ENCODE results near the gene MPDU1. TPM values are rescaled to one million over a fixed set of nuclear protein-coding genes. Genes with fewer than 3 reads are reported as not detected.
"Not testable (repeated sequence)": the region's sequence is repeated elsewhere in the genome, so short reads cannot be mapped to it uniquely, and the experiment has no call there.

The MPDU1 gene
- polyA plus RNA-seq, 1 donor, result 105 TPM

DNA sequence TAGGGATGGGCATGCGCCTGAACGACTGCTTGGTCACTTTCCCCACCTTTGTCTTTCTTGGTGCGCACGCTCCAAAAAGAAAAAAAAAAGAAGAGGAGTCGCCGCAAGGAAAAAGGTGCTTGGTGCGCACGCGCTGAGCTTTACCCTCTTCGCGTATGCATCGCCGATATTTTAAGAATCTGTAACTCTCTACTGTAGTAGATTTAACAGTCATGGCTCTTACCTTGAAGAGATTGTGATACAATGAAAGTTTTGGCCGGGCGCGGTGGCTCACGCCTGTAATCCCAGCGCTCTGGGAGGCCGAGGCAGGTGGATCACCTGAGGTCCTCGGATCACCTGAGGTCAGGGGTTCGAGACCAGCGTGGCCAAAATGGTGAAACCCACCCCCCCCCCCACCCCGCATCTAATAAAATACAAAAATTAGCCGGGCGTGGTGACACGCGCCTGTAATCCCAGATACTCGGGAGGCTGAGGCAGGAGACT lies 31.7 kb downstream of the MPDU1 start:
- Histone ChIP-seq H3K36me3 (ENCODE audit: control insufficient read depth, insufficient read depth, low read length) (peaks cover 7% of the 10 kb centered on the region), H3K9me3 (ENCODE audit: control insufficient read depth, low read depth, low read length) (no peaks in the 10 kb centered on the region), H3K4me3 (ENCODE audit: low read length) (peak overlapping the region; percentile 32), H3K4me1 (ENCODE audit: control insufficient read depth, insufficient read depth, low read length) (peaks cover 15% of the 10 kb centered on the region), H3K27me3 (ENCODE audit: control insufficient read depth, insufficient read depth, low read length) (no peaks in the 10 kb centered on the region), H3K27ac (ENCODE audit: low read length) (peak overlapping the region; percentile 85)
- WGBS (ENCODE audit: insufficient coverage, low lambda C conversion rate), result no CpG with 5 or more reads among the region's 28 CpGs
- DNase-seq, result no peak

DNA sequence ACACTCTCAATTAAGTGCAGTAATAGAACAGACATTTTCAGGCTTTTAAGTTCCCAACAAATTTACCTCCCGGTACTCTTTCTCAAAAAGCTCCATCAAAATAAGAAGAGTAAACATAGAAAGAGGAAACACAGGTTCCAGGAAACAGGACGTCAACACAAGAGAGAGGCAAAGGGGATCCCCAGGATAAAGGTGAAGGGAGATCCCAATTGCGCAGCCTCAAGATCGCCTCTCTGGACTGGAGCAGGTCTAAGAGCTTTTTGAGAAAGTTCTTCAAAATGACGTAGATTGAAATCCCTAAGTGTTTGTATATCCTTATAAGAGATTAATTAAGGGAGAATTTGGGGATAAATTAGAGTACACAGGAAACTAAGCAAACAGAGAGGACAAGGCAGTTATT lies 35.0 kb downstream of the MPDU1 start:
- no peaks in the 10 kb centered on the region for H3K36me3 ChIP-seq (ENCODE audit: control insufficient read depth, insufficient read depth, low read length)
- H3K4me1 ChIP-seq (ENCODE audit: control insufficient read depth, insufficient read depth, low read length), result peaks cover 3% of the 10 kb centered on the region
- no peak for DNase-seq
- no peaks in the 10 kb centered on the region for H3K9me3 ChIP-seq (ENCODE audit: control insufficient read depth, low read depth, low read length)
- no peaks in the 10 kb centered on the region for H3K27me3 ChIP-seq (ENCODE audit: control insufficient read depth, insufficient read depth, low read length)
- H3K27ac ChIP-seq (ENCODE audit: low read length), result no peak overlapping the region
- no peak overlapping the region for H3K4me3 ChIP-seq (ENCODE audit: low read length)
- WGBS (ENCODE audit: insufficient coverage, low lambda C conversion rate), result 100% methylated on average over 3 of the region's 5 CpGs

DNA sequence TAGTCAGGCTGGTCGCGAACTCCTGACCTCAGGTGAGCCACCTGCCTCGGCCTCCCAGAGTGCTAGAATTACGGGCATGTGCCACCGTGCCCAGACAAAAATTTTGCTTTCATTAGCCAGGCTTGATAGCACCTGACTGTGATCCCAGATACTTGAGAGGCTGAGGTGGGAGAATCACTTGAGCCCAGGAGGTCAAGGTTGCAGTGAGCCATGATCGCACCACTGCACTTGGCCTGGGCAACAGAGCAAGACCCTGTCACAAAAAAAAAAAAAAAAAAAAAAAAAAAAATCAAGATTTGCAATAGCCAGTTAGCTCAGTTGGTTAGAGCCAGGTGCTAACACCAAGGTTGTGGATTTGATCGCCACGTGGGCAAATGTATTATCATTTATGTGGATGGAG lies 37.2 kb downstream of the MPDU1 start:
- H3K9me3 ChIP-seq (ENCODE audit: control insufficient read depth, low read depth, low read length), result no peaks in the 10 kb centered on the region
- H3K36me3 ChIP-seq (ENCODE audit: control insufficient read depth, insufficient read depth, low read length), result no peaks in the 10 kb centered on the region
- H3K4me1 ChIP-seq (ENCODE audit: control insufficient read depth, insufficient read depth, low read length), result peaks cover 6% of the 10 kb centered on the region
- no CpG with 5 or more reads among the region's 8 CpGs for WGBS (ENCODE audit: insufficient coverage, low lambda C conversion rate)
- no peak overlapping the region for H3K4me3 ChIP-seq (ENCODE audit: low read length)
- H3K27me3 ChIP-seq (ENCODE audit: control insufficient read depth, insufficient read depth, low read length), result no peaks in the 10 kb centered on the region
- H3K27ac ChIP-seq (ENCODE audit: low read length), result no peak overlapping the region
- DNase-seq, result no peak

- no peak for DNase-seq
- Histone ChIP-seq H3K4me1 (ENCODE audit: control insufficient read depth, insufficient read depth, low read length) (peaks cover 20% of the 10 kb centered on the region), H3K9me3 (ENCODE audit: control insufficient read depth, low read depth, low read length) (no peaks in the 10 kb centered on the region), H3K4me3 (ENCODE audit: low read length) (no peak overlapping the region), H3K27ac (ENCODE audit: low read length) (no peak overlapping the region), H3K27me3 (ENCODE audit: control insufficient read depth, insufficient read depth, low read length) (no peaks in the 10 kb centered on the region), H3K36me3 (ENCODE audit: control insufficient read depth, insufficient read depth, low read length) (peaks cover 8% of the 10 kb centered on the region)
- WGBS (ENCODE audit: insufficient coverage, low lambda C conversion rate), result no CpG with 5 or more reads among the region's 5 CpGs
Measured at GRCh38 chr17:7623661-7624060, 40.0 kb downstream of the MPDU1 start.

DNA sequence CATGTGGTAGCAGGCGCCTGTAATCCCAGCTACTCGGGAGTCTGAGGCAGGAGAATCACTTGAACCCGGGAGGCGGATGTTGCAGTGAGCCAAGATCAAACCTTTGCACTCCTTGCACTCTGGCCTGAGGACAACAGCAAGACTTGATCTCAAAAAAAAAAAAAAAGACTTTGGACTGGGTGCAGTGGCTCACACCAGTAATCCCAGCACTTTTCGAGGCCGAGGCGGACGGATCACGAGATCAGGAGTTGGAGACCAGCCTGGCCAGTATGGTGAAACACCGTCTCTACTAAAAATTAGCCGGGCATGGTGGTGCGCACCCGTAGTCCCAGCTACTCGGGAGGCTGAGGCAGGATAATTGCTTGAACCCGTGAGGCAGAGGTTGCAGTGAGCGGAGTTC lies 42.1 kb downstream of the MPDU1 start:
- H3K4me3 ChIP-seq (ENCODE audit: low read length), result peak overlapping the region; percentile 85
- no CpG with 5 or more reads among the region's 16 CpGs for WGBS (ENCODE audit: insufficient coverage, low lambda C conversion rate)
- not testable (repeated sequence) for H3K9me3 ChIP-seq (ENCODE audit: control insufficient read depth, low read depth, low read length); H3K27me3 ChIP-seq (ENCODE audit: control insufficient read depth, insufficient read depth, low read length); H3K36me3 ChIP-seq (ENCODE audit: control insufficient read depth, insufficient read depth, low read length)
- H3K27ac ChIP-seq (ENCODE audit: low read length), result peak overlapping the region; percentile 97
- peak; percentile 74 to 82 for DNase-seq
- peaks cover 35% of the 10 kb centered on the region for H3K4me1 ChIP-seq (ENCODE audit: control insufficient read depth, insufficient read depth, low read length)

- Histone ChIP-seq H3K9me3 (ENCODE audit: control insufficient read depth, low read depth, low read length) (no peaks in the 10 kb centered on the region), H3K27me3 (ENCODE audit: control insufficient read depth, insufficient read depth, low read length) (no peaks in the 10 kb centered on the region), H3K4me3 (ENCODE audit: low read length) (peak overlapping the region; percentile 85), H3K36me3 (ENCODE audit: control insufficient read depth, insufficient read depth, low read length) (peaks cover 8% of the 10 kb centered on the region), H3K27ac (ENCODE audit: low read length) (peak overlapping the region; percentile 97), H3K4me1 (ENCODE audit: control insufficient read depth, insufficient read depth, low read length) (peaks cover 41% of the 10 kb centered on the region)
- DNase-seq, result peak in 1 of 2 donors; percentile 50
- 100% methylated on average over 1 of the region's 7 CpGs for whole genome bisulfite sequencing (ENCODE audit: insufficient coverage, low lambda C conversion rate)
Measured at GRCh38 chr17:7626307-7626706, 42.7 kb downstream of the MPDU1 start.

GRCh38 chr17:7626956-7627249 lies 43.3 kb downstream of the MPDU1 start:
- no CpG with 5 or more reads among the region's 6 CpGs for WGBS (ENCODE audit: insufficient coverage, low lambda C conversion rate)
- DNase-seq, result peak in 1 of 2 donors; percentile 63
- H3K27me3 ChIP-seq (ENCODE audit: control insufficient read depth, insufficient read depth, low read length), result no peaks in the 10 kb centered on the region
- H3K4me3 ChIP-seq (ENCODE audit: low read length), result peak overlapping the region; percentile 85
- peaks cover 47% of the 10 kb centered on the region for H3K4me1 ChIP-seq (ENCODE audit: control insufficient read depth, insufficient read depth, low read length)
- peak overlapping the region; percentile 97 for H3K27ac ChIP-seq (ENCODE audit: low read length)
- no peaks in the 10 kb centered on the region for H3K9me3 ChIP-seq (ENCODE audit: control insufficient read depth, low read depth, low read length)
- H3K36me3 ChIP-seq (ENCODE audit: control insufficient read depth, insufficient read depth, low read length), result peaks cover 8% of the 10 kb centered on the region

- WGBS (ENCODE audit: insufficient coverage, low lambda C conversion rate), result no CpG with 5 or more reads among the region's 54 CpGs
- no peaks in the 10 kb centered on the region for H3K27me3 ChIP-seq (ENCODE audit: control insufficient read depth, insufficient read depth, low read length)
- no peaks in the 10 kb centered on the region for H3K9me3 ChIP-seq (ENCODE audit: control insufficient read depth, low read depth, low read length)
Measured at GRCh38 chr17:7627250-7628121, 43.8 kb downstream of the MPDU1 start, which contains the start of gene SAT2. TSS of gene SAT2 (minus strand) at chr17:7627821. CDS start at chr17:7627635, 186 bp downstream.

DNA sequence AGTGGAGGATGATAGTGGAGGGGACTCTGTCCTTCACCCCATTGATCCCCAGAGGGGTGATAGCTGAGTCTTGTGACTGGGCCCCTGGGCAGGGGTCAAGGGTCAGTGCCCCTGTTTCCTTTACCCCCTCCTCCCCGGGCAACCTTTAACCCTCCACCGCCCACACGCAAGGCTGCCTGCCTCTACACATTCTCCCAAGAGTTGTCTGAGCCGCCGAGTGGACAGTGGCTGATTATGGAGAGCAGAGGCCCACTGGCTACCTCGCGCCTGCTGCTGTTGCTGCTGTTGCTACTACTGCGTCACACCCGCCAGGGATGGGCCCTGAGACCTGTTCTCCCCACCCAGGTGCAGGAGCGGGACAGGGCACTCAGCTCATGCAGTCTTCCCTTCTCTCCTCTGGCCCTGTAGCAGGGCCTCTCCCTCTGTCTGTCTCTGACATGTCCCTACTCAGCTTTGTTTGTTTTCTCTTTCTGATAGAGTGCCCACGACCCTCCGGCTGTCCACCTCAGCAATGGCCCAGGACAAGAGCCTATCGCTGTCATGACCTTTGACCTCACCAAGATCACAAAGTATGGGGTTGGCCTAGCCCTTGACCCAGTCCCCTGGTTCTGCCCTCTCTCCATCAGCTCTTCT lies 46.4 kb downstream of the MPDU1 start, which contains the start of gene SHBG:
Gene SHBG (plus strand): TSS at position 197 of the 633 bp plus-strand sequence. CDS start 38 bp downstream, at position 235.
- no peak within 1 kb of the TSS for H3K4me3 ChIP-seq (ENCODE audit: low read length)
- WGBS (ENCODE audit: insufficient coverage, low lambda C conversion rate), result no CpG with 5 or more reads among the region's 13 CpGs
- peaks cover 58% of the 10 kb centered on the region for H3K4me1 ChIP-seq (ENCODE audit: control insufficient read depth, insufficient read depth, low read length)
- peak within 1 kb of the TSS; percentile 80 for H3K27ac ChIP-seq (ENCODE audit: low read length)
- no peaks in the 10 kb centered on the region for H3K9me3 ChIP-seq (ENCODE audit: control insufficient read depth, low read depth, low read length)
- H3K27me3 ChIP-seq (ENCODE audit: control insufficient read depth, insufficient read depth, low read length), result no peaks in the 10 kb centered on the region
- peaks cover 8% of the 10 kb centered on the region for H3K36me3 ChIP-seq (ENCODE audit: control insufficient read depth, insufficient read depth, low read length)
- peak; percentile 69 to 84 for DNase-seq

More at GRCh38 chr17:7627250-7628121, 43.8 kb downstream of the MPDU1 start, which contains the start of gene SAT2:
- Histone ChIP-seq H3K4me1 (ENCODE audit: control insufficient read depth, insufficient read depth, low read length) (peaks cover 53% of the 10 kb centered on the region), H3K27ac (ENCODE audit: low read length) (peak within 1 kb of the TSS; percentile 97), H3K36me3 (ENCODE audit: control insufficient read depth, insufficient read depth, low read length) (peaks cover 8% of the 10 kb centered on the region), H3K4me3 (ENCODE audit: low read length) (peak within 1 kb of the TSS; percentile 85)
- peak; percentile 96 to 97 for DNase-seq
